GM23338 (cell line): ENCODE measurements around the gene ROBO3.
A peak's percentile ranks its signal among the peaks of the same experiment; 100 is the strongest.

Experiments used
- CTCF ChIP-seq, 2 experiments: fragments of 200-600 bp in 1 of 2; sonication (generic) in 1 of 2; conservative IDR thresholded peaks; 2 replicates each; pipeline versions ENCODE4 v1.5.1 to v1.6.1; 2016 to 2017; ENCODE audit warnings: antibody characterized with exemption in 2 of 2, low read depth in 2 of 2, mild to moderate bottlenecking in 2 of 2, moderate library complexity in 1 of 2
- EZH2 ChIP-seq: fragments of 200-600 bp; sonication (generic); IDR thresholded peaks from one replicate; pipeline ENCODE4 v1.8.0; 2017; ENCODE audit warnings: antibody characterized with exemption, mild to moderate bottlenecking, low read depth; ENCODE audit not compliant: unreplicated experiment
- EZH2phosphoT487 ChIP-seq: fragments of 200-600 bp; sonication (generic); IDR thresholded peaks from one replicate; pipeline ENCODE4 v1.8.1; 2018; ENCODE audit warnings: antibody characterized with exemption; ENCODE audit not compliant: unreplicated experiment
- NANOG ChIP-seq: IDR thresholded peaks from 2 replicates; pipeline ENCODE4 v1.6.1; 2016; ENCODE audit warnings: antibody characterized with exemption, borderline replicate concordance
- POLR2AphosphoS5 ChIP-seq: IDR thresholded peaks from 2 replicates; pipeline ENCODE4 v1.6.1; 2016; ENCODE audit warnings: antibody characterized with exemption, low read depth
- STAT1 ChIP-seq: IDR thresholded peaks from one replicate; pipeline ENCODE4 v1.6.1; 2016; ENCODE audit warnings: antibody characterized with exemption; ENCODE audit not compliant: unreplicated experiment

- TF ChIP-seq CTCF (conservative IDR thresholded peaks at IDR 0.05; ENCODE audit: low read depth in 2 of 2): no peak
- TF ChIP-seq EZH2phosphoT487: peak; percentile 4
- no peak for TF ChIP-seq POLR2AphosphoS5
- TF ChIP-seq EZH2: peak; percentile 81
- TF ChIP-seq STAT1: no peak
- no peak for TF ChIP-seq NANOG
Measured at GRCh38 chr11:124839972-124840621, 25.1 kb upstream of the ROBO3 start.
